ENCODE results near the gene ABCG2.

- TF ChIP-seq CTCF (conservative IDR thresholded peaks at IDR 0.05; ENCODE audit: low read depth, low read length) (no peak), EZH2 (IDR thresholded peaks at IDR 0.05; ENCODE audit: borderline replicate concordance, low read depth, low read length, poor library complexity, severe bottlenecking) (no peak)
Measured at GRCh38 chr4:88191404-88191803, 33.0 kb upstream of the ABCG2 start.
